OCI-LY1 (cell line): ENCODE data around the gene PTPRD.

Experiments
- H2AFZ ChIP-seq: fragments of 200-600 bp; sonication (generic), shearing (Covaris generic); 2 replicates; pipeline ENCODE4 v1.6.0; 2014; ENCODE audit warnings: antibody characterized with exemption, mild to moderate bottlenecking, low read length
- H3F3A ChIP-seq: fragments of 200-600 bp; sonication (generic), shearing (Covaris generic); 2 replicates; pipeline ENCODE4 v1.6.0; 2014; ENCODE audit warnings: mild to moderate bottlenecking, antibody characterized with exemption, low read length, moderate library complexity; ENCODE audit not compliant: insufficient read depth
- H3K27ac ChIP-seq: fragments of 200-600 bp; sonication (generic); 2 replicates; pipeline ENCODE4 v1.5.1; 2014; ENCODE audit warnings: low read length, mixed run types, mild to moderate bottlenecking, low read depth; ENCODE audit not compliant: poor library complexity, severe bottlenecking
- H3K27me3 ChIP-seq: fragments of 200-600 bp; sonication (generic); 2 replicates; pipeline ENCODE4 v1.6.0; 2014; ENCODE audit warnings: antibody characterized with exemption, mild to moderate bottlenecking, low read length, moderate library complexity; ENCODE audit not compliant: insufficient read depth
- H3K36me3 ChIP-seq: fragments of 200-600 bp; sonication (generic); 2 replicates; pipeline ENCODE4 v1.6.1; 2014; ENCODE audit warnings: mild to moderate bottlenecking, antibody characterized with exemption, low read length, moderate library complexity, mixed read lengths; ENCODE audit not compliant: insufficient read depth
- H3K4me1 ChIP-seq: fragments of 200-600 bp; sonication (generic); 2 replicates; pipeline ENCODE4 v1.5.1; 2014; ENCODE audit warnings: mild to moderate bottlenecking, low read length, moderate library complexity; ENCODE audit not compliant: insufficient read depth, severe bottlenecking
- H3K4me2 ChIP-seq: fragments of 200-600 bp; sonication (generic), shearing (Covaris generic); 2 replicates; pipeline ENCODE4 v1.6.1; 2014; ENCODE audit warnings: low read length
- H3K4me3 ChIP-seq: fragments of 200-600 bp; sonication (generic); 2 replicates; pipeline ENCODE4 v1.5.1; 2014; ENCODE audit warnings: low read length, low read depth, mild to moderate bottlenecking, mixed read lengths; ENCODE audit not compliant: poor library complexity, severe bottlenecking
- H3K79me2 ChIP-seq: fragments of 200-600 bp; shearing (Covaris generic); 2 replicates; pipeline ENCODE4 v1.6.1; 2016; ENCODE audit warnings: mixed run types, low read length, mixed read lengths; ENCODE audit not compliant: insufficient read depth
- H3K9ac ChIP-seq: fragments of 200-600 bp; sonication (generic), shearing (Covaris generic); 2 replicates; pipeline ENCODE4 v1.6.1; 2014; ENCODE audit warnings: mild to moderate bottlenecking, low read length, mixed read lengths
- H3K9me2 ChIP-seq: fragments of 200-600 bp; sonication (generic), shearing (Covaris generic); 2 replicates; pipeline ENCODE4 v1.6.1; 2014; ENCODE audit warnings: low read depth, mild to moderate bottlenecking, low read length, mixed read lengths
- H3K9me3 ChIP-seq: fragments of 200-600 bp; shearing (Covaris generic); 2 replicates; pipeline ENCODE4 v1.6.1; 2014; ENCODE audit warnings: low read length, mixed read lengths
- H4K20me1 ChIP-seq: fragments of 200-600 bp; sonication (generic), shearing (Covaris generic); 2 replicates; pipeline ENCODE4 v1.6.0; 2016; ENCODE audit warnings: mild to moderate bottlenecking, low read length; ENCODE audit not compliant: insufficient read depth
- EZH2 ChIP-seq: fragments of 200-600 bp; sonication (generic), shearing (Covaris generic); IDR thresholded peaks from 2 replicates; pipeline ENCODE4 v1.8.0; 2017; ENCODE audit warnings: borderline replicate concordance, mixed run types, mild to moderate bottlenecking, antibody characterized with exemption, low read length, moderate library complexity, mixed read lengths
- TF ChIP-seq, protein P1 (sequence below): fragments of 200-600 bp; sonication (generic), shearing (Covaris generic); IDR thresholded peaks from 2 replicates; pipeline ENCODE4 v1.5.1; 2017; ENCODE audit warnings: mild to moderate bottlenecking, antibody characterized with exemption, low read length, moderate library complexity, mixed read lengths

Gene PTPRD

GRCh38 chr9:10238087-10238486 lies 374.7 kb downstream of the PTPRD start:
- Histone ChIP-seq H3K27ac (no peak overlapping the region), H3K9me3 (no peaks in the 10 kb centered on the region), H4K20me1 (no peaks in the 10 kb centered on the region), H3K9me2 (no peaks in the 10 kb centered on the region), H3K4me2 (no peak overlapping the region), H3K36me3 (no peaks in the 10 kb centered on the region), H3K9ac (no peak overlapping the region), H3K4me3 (no peak overlapping the region), H3K79me2 (no peaks in the 10 kb centered on the region), H3K27me3 (no peaks in the 10 kb centered on the region), H2AFZ (no peak overlapping the region), H3K4me1 (no peaks in the 10 kb centered on the region), H3F3A (no peaks in the 10 kb centered on the region)
- TF ChIP-seq, protein P1, sequence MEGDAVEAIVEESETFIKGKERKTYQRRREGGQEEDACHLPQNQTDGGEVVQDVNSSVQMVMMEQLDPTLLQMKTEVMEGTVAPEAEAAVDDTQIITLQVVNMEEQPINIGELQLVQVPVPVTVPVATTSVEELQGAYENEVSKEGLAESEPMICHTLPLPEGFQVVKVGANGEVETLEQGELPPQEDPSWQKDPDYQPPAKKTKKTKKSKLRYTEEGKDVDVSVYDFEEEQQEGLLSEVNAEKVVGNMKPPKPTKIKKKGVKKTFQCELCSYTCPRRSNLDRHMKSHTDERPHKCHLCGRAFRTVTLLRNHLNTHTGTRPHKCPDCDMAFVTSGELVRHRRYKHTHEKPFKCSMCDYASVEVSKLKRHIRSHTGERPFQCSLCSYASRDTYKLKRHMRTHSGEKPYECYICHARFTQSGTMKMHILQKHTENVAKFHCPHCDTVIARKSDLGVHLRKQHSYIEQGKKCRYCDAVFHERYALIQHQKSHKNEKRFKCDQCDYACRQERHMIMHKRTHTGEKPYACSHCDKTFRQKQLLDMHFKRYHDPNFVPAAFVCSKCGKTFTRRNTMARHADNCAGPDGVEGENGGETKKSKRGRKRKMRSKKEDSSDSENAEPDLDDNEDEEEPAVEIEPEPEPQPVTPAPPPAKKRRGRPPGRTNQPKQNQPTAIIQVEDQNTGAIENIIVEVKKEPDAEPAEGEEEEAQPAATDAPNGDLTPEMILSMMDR, result no peak
- no peak for TF ChIP-seq EZH2

DNA sequence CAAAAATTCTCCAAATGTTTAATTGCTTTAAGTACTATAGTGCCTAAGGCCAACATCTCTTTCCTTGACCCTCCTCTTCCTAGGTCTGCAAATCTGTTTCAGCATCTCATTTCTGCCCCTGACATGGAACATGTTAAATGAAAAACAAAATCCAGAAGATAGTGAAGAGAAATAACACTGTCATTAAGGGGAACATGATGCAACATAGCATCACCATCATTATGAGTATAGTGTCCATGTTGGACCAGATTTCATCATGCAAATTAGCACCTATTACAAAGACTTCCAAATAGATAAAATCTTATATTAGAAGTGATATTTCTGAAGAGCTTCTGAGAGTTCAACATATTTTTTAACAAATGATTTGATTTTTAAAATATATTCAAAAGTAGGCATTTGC lies 375.2 kb downstream of the PTPRD start:
- Histone ChIP-seq H3K27me3 (no peaks in the 10 kb centered on the region), H2AFZ (no peak overlapping the region), H3K36me3 (no peaks in the 10 kb centered on the region), H3F3A (no peaks in the 10 kb centered on the region), H4K20me1 (no peaks in the 10 kb centered on the region), H3K9me2 (no peaks in the 10 kb centered on the region), H3K4me3 (no peak overlapping the region), H3K9me3 (no peaks in the 10 kb centered on the region), H3K27ac (no peak overlapping the region), H3K4me2 (no peak overlapping the region), H3K9ac (no peak overlapping the region), H3K4me1 (no peaks in the 10 kb centered on the region), H3K79me2 (no peaks in the 10 kb centered on the region)
- TF ChIP-seq EZH2, result no peak
- TF ChIP-seq, protein P1, result no peak

GRCh38 chr9:10236161-10236560 lies 376.6 kb downstream of the PTPRD start:
- Histone ChIP-seq H3K4me2 (no peak overlapping the region), H3K36me3 (no peaks in the 10 kb centered on the region), H3K79me2 (no peaks in the 10 kb centered on the region), H3K9ac (no peak overlapping the region), H3F3A (no peaks in the 10 kb centered on the region), H4K20me1 (no peaks in the 10 kb centered on the region), H3K27me3 (no peaks in the 10 kb centered on the region), H3K4me1 (no peaks in the 10 kb centered on the region), H3K4me3 (no peak overlapping the region), H3K9me2 (no peaks in the 10 kb centered on the region), H3K9me3 (no peaks in the 10 kb centered on the region), H3K27ac (no peak overlapping the region), H2AFZ (no peak overlapping the region)
- TF ChIP-seq, protein P1, result no peak
- TF ChIP-seq EZH2, result no peak
